Thoracic aorta (tissue), 2 donors: Measurements from ENCODE around the gene COL13A1. TPM values are rescaled to one million over a fixed set of nuclear protein-coding genes. Genes with fewer than 3 reads are reported as not detected.

Experiments
- ATAC-seq: fragments of 150-250 bp; one replicate; pipeline ENCODE4 v1.8.0; 2017; ENCODE audit warnings: low read depth; ENCODE audit not compliant: insufficient number of reproducible peaks, low FRiP score
- DNase-seq: peaks from one replicate; pipeline ENCODE4 v3.0.0-alpha.2; 2020; ENCODE audit warnings: low spot score
- H3K27ac ChIP-seq, 2 donors: fragments of 200-600 bp; sonication (generic); 1 replicate in 1 of 2; 2 replicates in 1 of 2; pipeline ENCODE4 v1.5.1; 2016; ENCODE audit warnings: mild to moderate bottlenecking in 2 of 2, moderate library complexity in 2 of 2
- H3K27me3 ChIP-seq: fragments of 200-600 bp; sonication (generic); replicated peaks from 2 replicates; pipeline ENCODE4 v1.6.0; 2016; ENCODE audit warnings: mild to moderate bottlenecking; ENCODE audit not compliant: insufficient read depth
- H3K36me3 ChIP-seq: fragments of 200-600 bp; sonication (generic); one replicate; pipeline ENCODE4 v1.5.1; 2016
- H3K4me1 ChIP-seq, 2 donors: fragments of 200-600 bp; sonication (generic); 1 replicate in 1 of 2; 2 replicates in 1 of 2; pipeline versions ENCODE4 v1.5.1 to v1.6.0; 2016; ENCODE audit warnings: low read depth in 2 of 2, mild to moderate bottlenecking in 1 of 2; ENCODE audit not compliant: control insufficient read depth in 1 of 2
- H3K4me3 ChIP-seq: fragments of 200-600 bp; sonication (generic); 2 replicates; pipeline ENCODE4 v1.5.1; 2016; ENCODE audit warnings: mild to moderate bottlenecking
- H3K9me3 ChIP-seq: fragments of 200-600 bp; sonication (generic); 2 replicates; pipeline ENCODE4 v1.5.1; 2016
- total RNA-seq, 2 donors: library from RNA; depleted of rRNA; stranded (reverse); fragments of >200 nt; gene quantifications; one replicate each; pipeline versions ENCODE4 v1.1.0 to v1.2.3, GENCODE V29; 2016
- TF ChIP-seq, protein P1 (sequence below): fragments of 200-600 bp; sonication (generic); IDR thresholded peaks from one replicate; pipeline ENCODE4 v1.5.1; 2019; ENCODE audit warnings: antibody characterized with exemption

The COL13A1 gene
- total RNA-seq, 2 donors from 2014 or later, result 23.1 to 34.1 TPM

GRCh38 chr10:69831231-69831855 lies 29.6 kb downstream of the COL13A1 start:
- no peak overlapping the region for H3K4me3 ChIP-seq
- ATAC-seq (no peak), DNase-seq (no peak)
- no peaks in the 10 kb centered on the region for H3K27me3 ChIP-seq
- H3K9me3 ChIP-seq, result no peaks in the 10 kb centered on the region
- H3K4me1 ChIP-seq, result no peaks in the 10 kb centered on the region
- H3K36me3 ChIP-seq, result no peaks in the 10 kb centered on the region
- TF ChIP-seq, protein P1, sequence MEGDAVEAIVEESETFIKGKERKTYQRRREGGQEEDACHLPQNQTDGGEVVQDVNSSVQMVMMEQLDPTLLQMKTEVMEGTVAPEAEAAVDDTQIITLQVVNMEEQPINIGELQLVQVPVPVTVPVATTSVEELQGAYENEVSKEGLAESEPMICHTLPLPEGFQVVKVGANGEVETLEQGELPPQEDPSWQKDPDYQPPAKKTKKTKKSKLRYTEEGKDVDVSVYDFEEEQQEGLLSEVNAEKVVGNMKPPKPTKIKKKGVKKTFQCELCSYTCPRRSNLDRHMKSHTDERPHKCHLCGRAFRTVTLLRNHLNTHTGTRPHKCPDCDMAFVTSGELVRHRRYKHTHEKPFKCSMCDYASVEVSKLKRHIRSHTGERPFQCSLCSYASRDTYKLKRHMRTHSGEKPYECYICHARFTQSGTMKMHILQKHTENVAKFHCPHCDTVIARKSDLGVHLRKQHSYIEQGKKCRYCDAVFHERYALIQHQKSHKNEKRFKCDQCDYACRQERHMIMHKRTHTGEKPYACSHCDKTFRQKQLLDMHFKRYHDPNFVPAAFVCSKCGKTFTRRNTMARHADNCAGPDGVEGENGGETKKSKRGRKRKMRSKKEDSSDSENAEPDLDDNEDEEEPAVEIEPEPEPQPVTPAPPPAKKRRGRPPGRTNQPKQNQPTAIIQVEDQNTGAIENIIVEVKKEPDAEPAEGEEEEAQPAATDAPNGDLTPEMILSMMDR, result no peak
- no peak overlapping the region for H3K27ac ChIP-seq

DNA sequence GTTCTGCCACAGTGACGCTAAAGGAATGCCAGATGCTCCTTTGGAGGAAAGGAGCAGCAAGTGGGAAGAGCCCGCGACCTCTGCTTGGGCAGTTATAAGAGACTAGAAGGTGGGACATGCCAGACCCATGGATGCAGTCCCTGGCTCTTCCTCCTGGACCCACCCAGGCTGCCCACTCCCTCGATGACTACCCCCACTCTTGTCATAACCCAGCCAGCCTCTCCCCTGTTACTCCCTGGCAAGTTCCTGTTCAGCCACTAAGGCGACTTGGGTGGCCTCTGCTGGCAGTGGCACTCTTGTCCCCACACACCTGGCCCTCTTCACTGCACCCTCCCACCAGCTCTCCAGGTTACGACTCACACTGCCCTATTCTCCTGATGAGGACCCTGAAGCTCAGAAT lies 33.5 kb downstream of the COL13A1 start:
- Histone ChIP-seq H3K36me3 (no peaks in the 10 kb centered on the region), H3K27me3 (no peaks in the 10 kb centered on the region), H3K27ac (no peak overlapping the region), H3K4me3 (no peak overlapping the region), H3K9me3 (no peaks in the 10 kb centered on the region), H3K4me1 (no peaks in the 10 kb centered on the region)
- ATAC-seq (no peak), DNase-seq (no peak)
- TF ChIP-seq, protein P1, result no peak

DNA sequence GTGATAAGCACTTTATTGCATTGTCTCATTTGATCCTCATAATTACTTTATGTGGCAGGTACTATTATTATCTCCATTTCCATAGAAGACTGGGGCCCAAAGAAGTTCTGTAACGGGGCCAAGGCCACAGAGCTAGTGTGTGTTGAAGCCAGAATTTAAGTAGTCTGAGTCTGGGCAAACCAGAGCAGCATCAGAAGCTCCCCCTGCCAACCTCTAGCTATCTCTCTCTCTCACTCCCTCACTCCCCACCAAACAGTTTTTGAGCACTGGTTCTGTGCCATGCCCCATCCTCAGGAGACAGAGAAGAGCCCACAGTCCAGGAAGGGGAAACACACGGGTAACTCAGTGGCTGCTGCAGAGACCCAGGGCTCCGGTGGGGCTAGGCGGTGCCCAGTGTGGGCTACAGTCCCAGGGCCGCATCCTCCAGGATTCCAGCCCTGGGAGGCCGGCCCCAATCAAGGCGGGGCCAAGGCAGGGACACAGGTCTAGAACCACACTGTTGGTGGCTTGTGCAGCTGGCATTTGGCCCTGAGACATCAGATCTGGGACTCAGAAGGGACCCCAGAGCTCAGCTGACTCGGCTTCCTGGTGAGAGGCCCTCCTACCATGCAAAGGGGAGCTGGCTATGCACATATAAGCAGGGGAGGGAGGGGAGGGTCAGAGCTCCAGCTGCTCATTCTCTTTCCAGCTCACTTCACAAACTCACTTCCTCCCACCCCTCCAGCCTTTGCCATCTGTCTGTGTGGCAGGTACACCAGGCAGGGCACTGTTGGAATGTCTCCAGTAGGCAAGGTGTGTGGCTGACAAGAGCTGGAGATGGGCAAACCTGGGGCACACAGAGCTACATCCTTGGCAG lies 34.4 kb downstream of the COL13A1 start:
- Histone ChIP-seq H3K4me3 (no peak overlapping the region), H3K27me3 (no peaks in the 10 kb centered on the region), H3K27ac (no peak overlapping the region), H3K4me1 (no peaks in the 10 kb centered on the region), H3K36me3 (no peaks in the 10 kb centered on the region), H3K9me3 (no peaks in the 10 kb centered on the region)
- TF ChIP-seq, protein P1, result no peak
- ATAC-seq (no peak), DNase-seq (no peak)

- TF ChIP-seq, protein P1, result no peak
- no peaks in the 10 kb centered on the region for H3K27me3 ChIP-seq
- H3K4me3 ChIP-seq, result no peak overlapping the region
These were observed 35.0 kb downstream of the COL13A1 start for GRCh38 chr10:69836731-69837030.

GRCh38 chr10:69837261-69837660 lies 35.6 kb downstream of the COL13A1 start:
- H3K27ac ChIP-seq, result no peak overlapping the region
- H3K27me3 ChIP-seq, result no peaks in the 10 kb centered on the region
- no peaks in the 10 kb centered on the region for H3K4me1 ChIP-seq
- H3K4me3 ChIP-seq, result no peak overlapping the region
- no peaks in the 10 kb centered on the region for H3K9me3 ChIP-seq
- DNase-seq (no peak), ATAC-seq (no peak)
- no peaks in the 10 kb centered on the region for H3K36me3 ChIP-seq
- TF ChIP-seq, protein P1, result no peak

More at GRCh38 chr10:69836731-69837030, 35.0 kb downstream of the COL13A1 start:
- no peak overlapping the region for H3K27ac ChIP-seq
- no peaks in the 10 kb centered on the region for H3K9me3 ChIP-seq
- no peak for DNase-seq
- H3K4me1 ChIP-seq, result no peaks in the 10 kb centered on the region
- H3K36me3 ChIP-seq, result no peaks in the 10 kb centered on the region
- ATAC-seq, result no peak
